SK-MEL-5 (cell line): ENCODE results near the gene SLC30A9. TPM values are rescaled to one million over a fixed set of nuclear protein-coding genes. Genes with fewer than 3 reads are reported as not detected.
A peak's percentile ranks its signal among the peaks of the same experiment; 100 is the strongest.

Source experiments
- DNase-seq: peaks from one replicate; pipeline ENCODE4 v3.0.0-alpha.2; 2016; ENCODE audit warnings: low read depth, low spot score
- in situ Hi-C: cut with HindIII; loops from 2 replicates; pipeline ENCODE4 v1.10.0; 2016; ENCODE audit warnings: low sequenced_read_pairs, high pct_unique_total_duplicates, low pct_unique_long_range_greater_than_20kb
- polyA plus RNA-seq, 2 experiments: library from polyadenylated mRNA; depleted of rRNA; stranded (reverse); fragments of >200 nt; gene quantifications; 2 replicates each; pipeline ENCODE4 v1.2.3, GENCODE V29; 2015
- total RNA-seq: library from RNA; depleted of rRNA; stranded (reverse); fragments of >200 nt; shearing (Covaris generic); gene quantifications from 2 replicates; pipeline ENCODE4 v1.2.3, GENCODE V29; 2014; rRNA removed

The SLC30A9 gene
- total RNA-seq = 52.3 and 63.5 TPM in 2 replicates
- 36.8 and 43.6 TPM in 2 replicates for polyA plus RNA-seq (2015; cell fraction: cytosol; rRNA removed)
- polyA plus RNA-seq (2015; cell fraction: nucleus; rRNA removed) = 18.7 and 23.1 TPM in 2 replicates

GRCh38 chr4:41990365-41991111, at the start of gene SLC30A9:
SLC30A9 (plus strand) TSS chr4:41990530; CDS start chr4:41990652, 122 bp downstream.
- in situ Hi-C loops = no loop called here
- DNase-seq = peak; percentile 93

- in situ Hi-C loops = no loop called here
- DNase-seq = no peak
Measured at GRCh38 chr4:41940834-41941233, 49.5 kb upstream of the SLC30A9 start.

- no peak for DNase-seq
- in situ Hi-C loops = no loop called here
Measured at GRCh38 chr4:41943506-41943905, 46.8 kb upstream of the SLC30A9 start.

GRCh38 chr4:41944089-41944488, 46.2 kb upstream of the SLC30A9 start:
- DNase-seq = no peak
- in situ Hi-C loops = no loop called here

- in situ Hi-C loops = no loop called here
- DNase-seq = no peak
Measured at GRCh38 chr4:41949531-41949930, 40.8 kb upstream of the SLC30A9 start.

GRCh38 chr4:41957634-41958033, 32.7 kb upstream of the SLC30A9 start:
- in situ Hi-C loops = no loop called here
- peak; percentile 57 for DNase-seq

- in situ Hi-C loops = no loop called here
- peak; percentile 30 for DNase-seq
Measured at GRCh38 chr4:41963105-41963504, 27.2 kb upstream of the SLC30A9 start.

GRCh38 chr4:41964401-41964800, 25.9 kb upstream of the SLC30A9 start:
- in situ Hi-C loops = no loop called here
- no peak for DNase-seq

GRCh38 chr4:41967392-41967791, 22.9 kb upstream of the SLC30A9 start:
- in situ Hi-C loops = no loop called here
- DNase-seq = no peak

GRCh38 chr4:41969671-41970070, 20.7 kb upstream of the SLC30A9 start:
- DNase-seq = no peak
- in situ Hi-C loops = no loop called here

GRCh38 chr4:41975341-41975740, 15.0 kb upstream of the SLC30A9 start:
- no peak for DNase-seq
- in situ Hi-C loops = no loop called here

GRCh38 chr4:41976775-41977516, 13.4 kb upstream of the SLC30A9 start:
- in situ Hi-C loops = no loop called here

GRCh38 chr4:41977709-41978108, 12.6 kb upstream of the SLC30A9 start:
- in situ Hi-C loops = no loop called here
- DNase-seq = no peak

More at GRCh38 chr4:41976775-41977516, 13.4 kb upstream of the SLC30A9 start:
- DNase-seq = no peak

- no peak for DNase-seq
- in situ Hi-C loops = no loop called here
Measured at GRCh38 chr4:41981456-41981855, 8.9 kb upstream of the SLC30A9 start, which contains the start of gene DCAF4L1. DCAF4L1 (plus strand) TSS chr4:41981756; CDS start chr4:41981793, 37 bp downstream.

GRCh38 chr4:41982716-41983115, 7.6 kb upstream of the SLC30A9 start:
- in situ Hi-C loops = no loop called here
- DNase-seq = no peak

- in situ Hi-C loops = no loop called here
- DNase-seq = no peak
Measured at GRCh38 chr4:41985151-41985550, 5.2 kb upstream of the SLC30A9 start.

- DNase-seq = no peak
- in situ Hi-C loops = no loop called here
Measured at GRCh38 chr4:41989994-41990364, 351 bp upstream of the SLC30A9 start.

GRCh38 chr4:41991916-41992767, 1.8 kb downstream of the SLC30A9 start:
- no peak for DNase-seq
- in situ Hi-C loops = no loop called here
